SJCRH30 (cell line): ENCODE data around the gene DNAJC15. TPM values are rescaled to one million over a fixed set of nuclear protein-coding genes. Genes with fewer than 3 reads are reported as not detected.
"Not testable (repeated sequence)": the region's sequence is repeated elsewhere in the genome, so short reads cannot be mapped to it uniquely, and the experiment has no call there.

Experiments used
- DNase-seq, 2 experiments: peaks; one replicate each; pipeline ENCODE4 v3.0.0-alpha.2; 2015 to 2020
- H3K27ac ChIP-seq: fragments of 250-450 bp; sonication (Bioruptor Pico); 2 replicates; pipeline ENCODE4 v1.5.1; 2020; ENCODE audit warnings: mild to moderate bottlenecking, moderate library complexity
- H3K27me3 ChIP-seq: fragments of 250-450 bp; sonication (Bioruptor Pico); 2 replicates; pipeline ENCODE4 v1.5.1; 2020; ENCODE audit warnings: mild to moderate bottlenecking, moderate library complexity
- H3K36me3 ChIP-seq: fragments of 250-450 bp; sonication (Bioruptor Pico); 2 replicates; pipeline ENCODE4 v1.5.1; 2020; ENCODE audit warnings: mild to moderate bottlenecking, moderate library complexity
- H3K4me1 ChIP-seq: fragments of 250-450 bp; sonication (Bioruptor Pico); 2 replicates; pipeline ENCODE4 v1.5.1; 2020; ENCODE audit warnings: mild to moderate bottlenecking, moderate library complexity
- H3K4me3 ChIP-seq: fragments of 250-450 bp; sonication (Bioruptor Pico); 2 replicates; pipeline ENCODE4 v1.5.1; 2020; ENCODE audit warnings: mild to moderate bottlenecking, moderate library complexity
- H3K9me3 ChIP-seq: fragments of 250-450 bp; sonication (Bioruptor Pico); replicated peaks from 2 replicates; pipeline ENCODE4 v1.5.1; 2020; ENCODE audit warnings: mild to moderate bottlenecking, moderate library complexity
- total RNA-seq: library from RNA; depleted of rRNA; stranded (reverse); fragments of >200 nt; shearing (Covaris generic); gene quantifications from 2 replicates; pipeline ENCODE4 v1.2.3, GENCODE V29; 2014

DNAJC15 gene
- total RNA-seq, 1 experiment from 2014 or later = 10.1 TPM

GRCh38 chr13:43021926-43022670 is 1.3 kb upstream of the DNAJC15 start:
- Histone ChIP-seq H3K9me3 (no peaks in the 10 kb centered on the region), H3K36me3 (no peaks in the 10 kb centered on the region), H3K4me1 (no peaks in the 10 kb centered on the region), H3K27ac (no peak overlapping the region), H3K27me3 (no peaks in the 10 kb centered on the region), H3K4me3 (no peak overlapping the region; the same call in 1 of the 2 replicates)
- DNase-seq = no peak

- Histone ChIP-seq H3K9me3 (no peaks in the 10 kb centered on the region), H3K27ac (peak overlapping the region; percentile 77), H3K4me3 (peak overlapping the region; percentile 74), H3K36me3 (no peaks in the 10 kb centered on the region), H3K27me3 (no peaks in the 10 kb centered on the region), H3K4me1 (no peaks in the 10 kb centered on the region)
- DNase-seq = no peak
These were observed 475 bp upstream of the DNAJC15 start for GRCh38 chr13:43022934-43023288.

- Histone ChIP-seq H3K9me3 (no peaks in the 10 kb centered on the region), H3K4me3 (no peak overlapping the region), H3K27ac (no peak overlapping the region), H3K36me3 (no peaks in the 10 kb centered on the region), H3K4me1 (no peaks in the 10 kb centered on the region), H3K27me3 (no peaks in the 10 kb centered on the region)
- DNase-seq = no peak
These were observed 2.9 kb downstream of the DNAJC15 start for GRCh38 chr13:43026262-43026661.

- Histone ChIP-seq H3K4me1 (no peaks in the 10 kb centered on the region), H3K27me3 (no peaks in the 10 kb centered on the region), H3K4me3 (no peak overlapping the region), H3K36me3 (peaks cover 2% of the 10 kb centered on the region; the same call in 1 of the 2 replicates), H3K9me3 (no peaks in the 10 kb centered on the region), H3K27ac (no peak overlapping the region; the same call in 1 of the 2 replicates)
- DNase-seq = no peak
These were observed 7.2 kb downstream of the DNAJC15 start for GRCh38 chr13:43030548-43030947.

GRCh38 chr13:43031881-43032280 is 8.5 kb downstream of the DNAJC15 start:
- Histone ChIP-seq H3K4me1 (no peaks in the 10 kb centered on the region), H3K36me3 (peaks cover 2% of the 10 kb centered on the region; the same call in 1 of the 2 replicates), H3K9me3 (no peaks in the 10 kb centered on the region), H3K27ac (no peak overlapping the region), H3K4me3 (no peak overlapping the region), H3K27me3 (no peaks in the 10 kb centered on the region)
- no peak for DNase-seq

- Histone ChIP-seq H3K4me3 (no peak overlapping the region), H3K36me3 (peaks cover 2% of the 10 kb centered on the region; the same call in 1 of the 2 replicates), H3K9me3 (no peaks in the 10 kb centered on the region), H3K27ac (no peak overlapping the region), H3K27me3 (no peaks in the 10 kb centered on the region), H3K4me1 (no peaks in the 10 kb centered on the region)
- DNase-seq = no peak
These were observed 9.7 kb downstream of the DNAJC15 start for GRCh38 chr13:43033038-43033437.

- Histone ChIP-seq H3K36me3 (peaks cover 2% of the 10 kb centered on the region; the same call in 1 of the 2 replicates), H3K27ac (no peak overlapping the region), H3K9me3 (no peaks in the 10 kb centered on the region), H3K4me3 (no peak overlapping the region), H3K27me3 (no peaks in the 10 kb centered on the region), H3K4me1 (peaks cover 8% of the 10 kb centered on the region)
- peak; percentile 33 to 41 for DNase-seq
These were observed 13.2 kb downstream of the DNAJC15 start for GRCh38 chr13:43036351-43037250.

GRCh38 chr13:43039966-43040365 is 16.6 kb downstream of the DNAJC15 start:
- H3K4me1 ChIP-seq = peaks cover 9% of the 10 kb centered on the region
- no peak for DNase-seq
- no peak overlapping the region for H3K4me3 ChIP-seq
- H3K27ac ChIP-seq = no peak overlapping the region
- H3K27me3 ChIP-seq = no peaks in the 10 kb centered on the region
- no peaks in the 10 kb centered on the region for H3K36me3 ChIP-seq
- no peaks in the 10 kb centered on the region for H3K9me3 ChIP-seq

- H3K4me1 ChIP-seq, H3K27ac ChIP-seq, H3K27me3 ChIP-seq, H3K36me3 ChIP-seq, H3K4me3 ChIP-seq, H3K9me3 ChIP-seq: not testable (repeated sequence)
- peak in 1 of 2 experiments; percentile 26 for DNase-seq
These were observed 17.4 kb downstream of the DNAJC15 start for GRCh38 chr13:43040581-43041368.

GRCh38 chr13:43041369-43041921 is 18.1 kb downstream of the DNAJC15 start:
- Histone ChIP-seq H3K9me3 (no peaks in the 10 kb centered on the region), H3K36me3 (no peaks in the 10 kb centered on the region), H3K4me3 (no peak overlapping the region), H3K27me3 (no peaks in the 10 kb centered on the region), H3K27ac (no peak overlapping the region), H3K4me1 (peaks cover 9% of the 10 kb centered on the region)
- no peak for DNase-seq

- Histone ChIP-seq H3K4me3 (no peak overlapping the region), H3K27me3 (no peaks in the 10 kb centered on the region), H3K4me1 (peaks cover 9% of the 10 kb centered on the region), H3K9me3 (no peaks in the 10 kb centered on the region), H3K36me3 (no peaks in the 10 kb centered on the region), H3K27ac (no peak overlapping the region)
- no peak for DNase-seq
These were observed 19.1 kb downstream of the DNAJC15 start for GRCh38 chr13:43042410-43042921.

- DNase-seq = no peak
- Histone ChIP-seq H3K27ac (no peak overlapping the region), H3K36me3 (no peaks in the 10 kb centered on the region), H3K4me1 (peaks cover 9% of the 10 kb centered on the region), H3K4me3 (no peak overlapping the region), H3K27me3 (no peaks in the 10 kb centered on the region), H3K9me3 (no peaks in the 10 kb centered on the region)
These were observed 21.4 kb downstream of the DNAJC15 start for GRCh38 chr13:43044720-43045301.

GRCh38 chr13:43045302-43045773 is 22.0 kb downstream of the DNAJC15 start:
- not testable (repeated sequence) for DNase-seq, H3K9me3 ChIP-seq, H3K4me3 ChIP-seq, H3K36me3 ChIP-seq, H3K4me1 ChIP-seq, H3K27me3 ChIP-seq, H3K27ac ChIP-seq

GRCh38 chr13:43046259-43046658 is 22.9 kb downstream of the DNAJC15 start:
- H3K27me3 ChIP-seq = no peaks in the 10 kb centered on the region
- H3K4me3 ChIP-seq = no peak overlapping the region
- no peaks in the 10 kb centered on the region for H3K36me3 ChIP-seq
- H3K4me1 ChIP-seq = peaks cover 5% of the 10 kb centered on the region
- no peaks in the 10 kb centered on the region for H3K9me3 ChIP-seq
- no peak for DNase-seq
- no peak overlapping the region for H3K27ac ChIP-seq
